CD4-positive, alpha-beta T cell treated with Interleukin-4 for 4 hours (primary cell): ENCODE results near the gene MNAT1.

Source experiments
- DNase-seq: peaks from one replicate; pipeline ENCODE4 v3.0.0-alpha.2; 2020

Gene MNAT1

DNA sequence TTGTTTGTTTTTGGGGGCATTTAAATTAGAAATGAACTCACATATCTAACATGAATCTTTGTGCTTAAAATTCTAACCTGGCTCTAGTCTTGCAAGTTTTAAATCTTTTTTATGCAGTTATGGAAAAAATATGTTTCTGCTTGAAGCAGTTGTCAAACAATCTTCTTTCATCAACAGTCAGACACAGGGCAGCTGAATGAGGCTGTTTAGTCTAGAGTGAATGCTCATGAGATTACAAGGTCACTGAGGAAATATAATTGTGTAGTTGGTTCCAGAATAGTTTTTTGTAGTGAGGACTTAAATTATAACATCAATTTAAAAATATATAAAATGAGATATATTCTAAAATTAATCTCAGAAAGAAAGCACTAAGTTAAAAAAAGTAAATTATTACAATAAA lies 169.8 kb downstream of the MNAT1 start:
- DNase-seq = no peak

DNA sequence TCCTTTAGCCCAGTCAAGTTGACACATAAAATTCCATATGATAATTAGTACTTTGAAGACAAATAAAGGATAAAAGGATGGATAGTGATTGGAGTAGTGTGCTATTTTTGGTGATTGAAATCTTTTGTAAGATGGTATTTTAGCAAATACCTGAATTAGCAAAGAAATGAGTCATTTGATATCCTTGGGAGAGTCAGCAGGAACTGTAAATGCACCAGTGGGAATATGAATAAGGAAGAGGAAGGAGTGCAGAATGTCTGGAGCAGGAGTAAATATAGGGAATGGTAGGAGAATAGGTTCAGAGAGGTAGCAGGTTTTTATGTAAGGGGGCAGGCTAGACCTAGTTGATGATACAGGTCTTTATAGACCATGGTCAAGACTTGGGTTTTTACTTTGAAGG lies 171.4 kb downstream of the MNAT1 start:
- no peak for DNase-seq

DNA sequence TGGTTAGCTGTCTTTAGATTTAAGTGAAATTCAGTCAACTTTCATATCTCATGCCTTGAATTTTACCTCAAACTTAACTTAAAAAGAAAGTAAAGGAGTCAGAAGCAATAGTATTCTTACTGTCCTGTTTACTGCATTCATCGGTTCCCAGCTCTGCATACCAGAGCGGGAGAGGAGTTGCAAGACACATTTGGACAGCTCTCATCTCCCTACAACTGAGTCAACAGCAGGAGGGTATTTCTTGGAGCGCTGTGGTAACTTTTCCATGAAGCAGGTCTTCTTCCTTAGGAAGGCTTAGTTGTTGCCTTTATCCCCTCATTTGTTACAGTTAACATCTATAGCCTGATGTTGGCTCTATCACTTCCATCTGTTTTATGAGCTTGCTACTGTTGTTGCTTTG lies 181.2 kb downstream of the MNAT1 start:
- no peak for DNase-seq

DNA sequence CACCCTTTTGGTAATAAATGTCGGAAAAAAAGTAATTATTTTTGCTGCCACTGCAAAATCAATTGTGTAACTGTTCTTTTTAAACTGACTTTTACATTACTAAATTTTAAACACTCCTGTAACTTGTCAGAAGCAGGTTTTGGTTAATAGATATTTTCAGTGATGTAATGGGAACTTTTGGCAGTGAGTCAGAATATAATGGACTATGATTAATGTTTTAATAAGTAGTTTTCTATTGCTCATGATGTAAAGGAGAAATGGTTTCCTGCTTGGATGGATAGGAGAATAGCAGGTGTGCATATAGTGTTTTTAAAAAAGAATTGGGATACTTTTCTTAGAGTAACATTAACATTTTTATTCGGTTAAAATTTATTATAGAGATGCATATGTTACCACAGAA lies 187.5 kb downstream of the MNAT1 start:
- no peak for DNase-seq

DNA sequence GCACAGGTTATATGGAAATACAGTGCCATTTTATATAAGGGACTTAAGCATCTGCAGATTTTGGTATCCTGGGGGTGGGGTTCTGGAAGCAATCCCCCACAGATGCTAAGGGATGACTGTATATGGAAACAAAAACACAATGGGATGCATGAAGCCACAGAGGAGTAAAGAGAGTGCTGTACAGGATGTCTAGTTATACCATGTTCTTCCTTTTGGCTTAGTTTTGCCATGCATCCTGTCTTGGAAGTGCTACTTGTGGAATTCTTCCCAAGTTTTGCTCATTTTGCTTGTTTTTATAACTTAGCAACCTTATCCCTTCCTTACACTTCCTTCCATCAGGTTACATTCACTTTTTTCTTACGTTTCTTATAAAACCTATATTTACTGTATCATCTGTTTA lies 190.7 kb downstream of the MNAT1 start:
- no peak for DNase-seq

DNA sequence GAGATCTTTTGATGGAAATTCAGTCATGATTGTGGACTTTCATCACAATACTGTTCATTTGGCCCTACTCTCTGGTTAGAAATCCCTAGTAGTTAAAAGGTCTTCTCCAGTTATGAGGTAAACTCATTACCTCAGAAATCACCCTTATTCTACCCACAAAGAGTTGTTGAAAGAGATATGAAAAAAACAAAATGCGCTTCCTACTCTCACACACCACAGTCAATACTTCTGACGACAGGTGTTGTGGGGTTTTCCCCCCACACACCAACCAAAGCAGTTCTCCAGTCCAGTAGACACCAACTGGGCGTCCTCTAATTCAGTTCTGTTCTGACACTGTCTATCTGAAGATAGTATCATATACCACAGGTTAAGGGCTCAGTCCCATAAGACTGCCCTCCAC lies 191.4 kb downstream of the MNAT1 start:
- DNase-seq = no peak

DNA sequence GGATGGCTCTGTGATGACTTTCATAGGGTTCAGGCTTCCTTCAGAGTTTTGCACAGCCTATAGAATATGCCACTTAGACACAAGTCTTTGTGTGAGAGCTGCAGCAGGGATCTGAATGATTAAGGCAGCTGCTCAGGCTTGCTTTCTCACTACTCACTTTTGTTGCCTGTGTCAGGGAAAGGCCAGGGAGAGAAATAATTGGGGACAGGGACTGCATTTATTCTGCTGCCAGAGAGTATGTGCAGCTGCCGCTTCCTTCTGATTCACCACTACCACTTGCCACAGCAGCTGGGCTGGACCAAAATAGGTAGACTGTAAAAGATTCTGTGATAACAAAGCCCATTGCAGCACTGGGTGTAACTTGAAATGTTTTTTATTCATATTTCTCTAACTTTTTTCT lies 196.7 kb downstream of the MNAT1 start:
- no peak for DNase-seq

DNA sequence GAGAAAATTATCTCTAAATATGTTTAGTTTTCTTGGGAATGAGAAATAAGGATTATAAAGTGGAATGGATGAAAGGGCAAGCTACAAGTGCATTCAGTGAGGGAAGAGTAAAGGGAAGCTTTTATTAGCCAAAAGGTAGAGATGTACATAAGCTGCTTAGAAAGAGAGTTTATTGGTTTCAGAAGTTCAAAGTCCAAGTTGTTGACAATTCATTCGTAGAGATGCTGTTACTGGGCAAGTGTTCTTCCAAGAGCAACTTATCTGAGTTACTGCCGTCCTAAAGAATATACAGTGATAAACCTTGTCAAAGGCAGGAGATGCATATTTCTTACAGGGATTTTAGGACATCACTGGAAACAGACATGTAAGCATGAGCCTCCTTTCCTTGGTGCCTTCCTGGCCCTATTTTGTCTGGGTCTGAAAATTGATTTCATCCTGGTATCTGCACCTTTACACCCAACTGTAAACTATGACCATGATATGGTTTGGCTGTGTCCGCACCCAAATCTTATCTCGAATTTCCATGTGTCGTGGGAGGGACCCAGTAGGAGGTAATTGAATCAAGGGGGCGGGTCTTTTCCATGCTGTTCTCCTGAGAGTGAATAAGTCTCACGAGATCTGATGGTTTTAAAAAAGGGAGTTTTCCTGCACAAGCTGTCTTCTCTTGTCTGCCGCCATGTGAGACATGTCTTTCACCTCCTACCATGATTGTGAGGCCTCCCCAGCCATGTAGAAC lies 199.5 kb downstream of the MNAT1 start:
- no peak for DNase-seq

DNA sequence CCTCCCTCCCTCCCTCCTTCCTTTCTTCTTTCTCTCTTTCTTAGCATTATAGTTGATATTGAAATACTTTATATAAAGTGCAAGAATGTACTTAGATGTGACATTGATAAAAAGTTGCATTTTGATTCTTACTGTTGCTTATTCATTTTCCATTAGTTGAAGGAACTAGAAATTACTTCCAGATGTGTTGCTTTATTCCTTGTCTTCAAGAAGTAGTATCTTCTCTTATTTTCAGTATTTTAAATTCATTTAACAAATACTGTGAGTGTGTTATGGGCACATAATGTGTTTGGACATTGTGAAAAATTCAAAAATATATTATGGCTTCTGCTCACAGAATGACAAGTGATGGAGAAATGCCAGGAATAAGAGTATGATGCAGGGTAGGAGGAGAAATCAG lies 200.8 kb downstream of the MNAT1 start:
- no peak for DNase-seq

DNA sequence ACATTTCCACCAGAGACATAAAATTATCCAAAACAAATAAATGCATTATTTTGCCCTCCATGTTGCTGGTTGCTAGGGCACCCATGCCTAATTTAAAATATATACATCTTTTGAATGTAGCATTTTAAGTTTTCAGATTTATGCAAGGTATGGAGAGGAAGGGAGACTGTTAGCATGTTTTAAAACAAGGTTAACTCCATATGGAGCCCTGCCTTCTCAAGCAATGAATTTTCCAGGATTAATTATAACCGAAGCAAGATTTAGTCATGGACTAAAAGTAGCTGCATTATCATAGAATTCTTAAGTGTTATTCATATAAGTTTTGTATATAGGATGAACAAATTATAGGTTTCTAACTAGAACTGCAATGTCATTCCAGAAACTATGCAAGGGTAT lies 209.1 kb downstream of the MNAT1 start:
- DNase-seq = no peak

DNA sequence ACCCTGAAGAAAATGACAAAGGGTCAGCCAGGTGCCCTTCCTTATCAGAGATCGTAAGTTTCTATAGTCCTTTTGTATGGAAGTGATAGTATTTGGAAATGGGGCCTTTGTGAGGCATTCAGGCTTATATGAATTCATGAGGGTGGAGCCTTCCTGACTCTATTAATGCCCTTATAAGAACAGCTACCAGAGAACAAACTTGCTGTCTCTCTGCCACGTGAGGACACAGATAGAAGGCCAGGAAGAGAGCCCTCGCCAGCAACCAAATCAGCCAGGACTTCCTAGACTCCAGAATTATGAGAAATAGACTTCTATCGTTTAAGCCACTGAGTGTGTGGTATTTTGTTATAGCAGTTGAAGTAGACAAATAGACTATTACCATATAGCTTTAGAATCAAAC lies 209.6 kb downstream of the MNAT1 start:
- no peak for DNase-seq

DNA sequence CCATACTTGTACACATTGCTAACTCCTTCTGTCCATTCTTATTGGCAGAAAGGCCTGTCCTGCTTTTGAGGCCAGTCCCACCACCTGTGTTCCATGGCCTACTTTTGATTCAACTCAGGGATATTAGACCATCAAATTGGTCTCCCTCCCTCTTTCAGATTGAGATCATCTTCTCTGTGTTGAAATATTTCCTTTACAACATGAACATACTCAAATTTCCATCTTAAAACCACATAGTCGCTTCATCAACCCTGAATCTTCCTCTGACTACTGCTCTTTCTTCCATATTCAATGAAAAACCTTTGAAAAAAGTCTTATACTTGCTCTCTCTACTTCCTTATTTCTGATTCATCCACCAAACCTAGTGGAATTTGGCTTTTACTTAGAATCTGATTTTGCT lies 211.4 kb downstream of the MNAT1 start:
- no peak for DNase-seq

DNA sequence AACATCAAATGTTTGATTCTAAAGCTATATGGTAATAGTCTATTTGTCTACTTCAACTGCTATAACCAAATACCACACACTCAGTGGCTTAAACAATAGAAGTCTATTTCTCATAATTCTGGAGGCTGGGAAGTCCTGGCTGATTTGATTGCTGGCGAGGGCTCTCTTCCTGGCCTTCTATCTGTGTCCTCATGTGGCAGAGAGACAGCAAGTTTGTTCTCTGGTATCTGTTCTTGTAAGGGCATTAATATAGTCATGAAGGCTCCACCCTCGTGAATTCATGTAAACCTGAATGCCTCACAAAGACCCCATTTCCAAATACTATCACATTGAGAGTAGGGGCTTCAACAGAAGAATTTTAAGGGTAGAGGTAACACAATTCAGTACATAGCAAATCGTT lies 212.2 kb downstream of the MNAT1 start:
- DNase-seq = no peak

DNA sequence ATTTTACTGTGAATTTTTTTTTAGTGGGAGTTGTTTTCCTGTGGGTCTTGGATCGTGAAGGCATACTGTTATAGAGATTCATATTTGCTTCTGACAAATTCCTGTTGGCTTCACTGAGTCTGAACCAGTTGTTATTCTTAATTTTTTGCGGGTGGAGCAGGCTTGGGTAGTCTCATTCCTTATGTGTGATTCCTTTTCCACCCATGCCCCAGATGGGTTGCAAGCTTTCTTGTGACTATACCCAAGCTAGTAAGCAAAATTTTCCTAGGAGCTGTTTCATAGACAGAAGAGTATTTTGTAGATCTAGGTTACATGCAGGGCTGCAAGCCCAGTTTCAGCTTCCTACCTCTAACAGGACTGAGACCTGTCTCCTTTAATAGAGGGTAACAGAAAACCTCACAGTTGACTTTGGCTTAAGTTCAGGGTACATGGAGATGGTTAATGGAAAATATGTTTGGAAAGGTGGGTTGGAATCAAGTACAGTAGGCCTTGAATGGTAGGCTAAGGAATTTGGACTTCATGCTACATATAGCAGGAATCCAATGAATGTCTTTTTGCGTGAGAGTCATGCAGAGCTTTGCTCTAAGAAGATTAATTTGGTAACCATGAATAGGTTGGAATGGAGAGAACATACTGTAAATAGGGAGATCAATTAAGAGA lies 217.3 kb downstream of the MNAT1 start:
- DNase-seq = no peak

DNA sequence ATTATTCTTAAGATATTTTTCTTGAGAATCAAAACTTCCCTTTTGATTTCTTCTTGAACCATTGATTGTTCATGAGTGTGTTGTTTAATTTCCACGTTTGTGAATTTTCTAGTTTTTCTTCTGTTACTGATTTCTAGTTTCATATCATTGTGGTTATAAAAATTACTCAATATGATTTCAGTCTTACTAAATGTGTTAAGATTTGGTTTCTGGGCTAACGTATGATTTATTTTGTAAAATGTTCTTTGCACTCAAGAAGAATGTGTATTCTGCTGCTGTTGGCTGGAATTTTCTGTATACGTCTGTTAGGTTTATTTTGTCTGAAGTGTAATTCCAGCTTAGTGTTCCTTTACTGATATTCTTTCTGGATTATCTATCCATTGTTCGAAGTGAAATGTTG lies 221.6 kb downstream of the MNAT1 start:
- no peak for DNase-seq

DNA sequence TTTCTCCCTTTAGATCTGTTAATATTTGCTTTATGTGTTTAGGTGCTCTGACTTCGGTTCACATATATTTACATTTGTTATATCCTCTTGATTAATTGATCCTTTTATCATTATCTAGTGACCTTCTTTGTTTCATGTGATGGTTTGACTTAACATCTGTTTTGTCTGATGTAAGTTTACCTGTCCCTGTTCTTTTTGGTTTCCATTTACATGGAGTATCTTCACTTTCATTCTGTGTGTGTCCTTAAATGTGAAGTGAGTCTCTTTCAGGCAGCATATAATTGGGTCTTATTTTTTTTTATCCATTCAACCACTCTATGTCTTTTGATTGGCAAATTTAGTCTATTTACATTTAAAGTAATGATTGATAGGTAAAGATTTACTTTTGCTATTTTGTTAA lies 222.1 kb downstream of the MNAT1 start:
- DNase-seq = no peak

DNA sequence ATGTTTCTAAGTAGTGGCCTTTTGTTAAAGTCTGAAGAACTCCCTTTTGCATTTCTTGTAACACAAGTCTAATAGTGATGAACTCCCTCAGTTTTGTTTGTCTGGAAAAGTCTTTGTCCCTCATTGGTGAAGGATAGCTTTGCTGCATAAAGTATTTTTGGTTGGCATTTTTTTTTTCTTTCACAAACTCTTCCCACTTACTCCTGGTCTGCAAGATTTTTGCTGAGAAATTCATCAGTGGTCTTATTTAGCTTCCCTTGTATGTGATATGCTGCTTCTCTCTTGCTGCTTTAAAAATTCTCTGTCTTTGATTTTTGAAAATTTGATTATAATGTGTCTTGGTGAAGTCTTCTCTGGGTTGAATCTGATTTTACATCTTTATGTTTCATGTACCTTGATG lies 223.6 kb downstream of the MNAT1 start:
- DNase-seq = no peak

DNA sequence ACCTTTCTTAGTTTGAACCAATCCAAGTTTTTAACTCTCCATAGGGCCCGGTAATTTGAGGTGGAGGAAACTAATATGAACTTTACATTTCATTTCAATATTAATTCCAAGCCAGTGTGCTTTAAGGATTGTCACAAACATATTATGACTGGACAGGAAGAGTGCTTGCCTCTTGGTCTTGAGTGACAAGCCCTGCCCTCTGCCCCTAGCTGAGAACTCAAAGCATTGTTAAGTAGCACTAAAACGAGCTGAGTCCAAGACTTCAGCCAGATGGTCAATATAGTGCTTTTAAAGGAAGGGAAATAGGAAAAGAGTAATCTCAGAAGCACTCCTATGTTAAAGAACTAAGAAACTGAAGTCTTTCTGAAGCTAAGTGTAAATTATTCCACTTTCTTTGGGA lies 229.2 kb downstream of the MNAT1 start:
- no peak for DNase-seq

DNA sequence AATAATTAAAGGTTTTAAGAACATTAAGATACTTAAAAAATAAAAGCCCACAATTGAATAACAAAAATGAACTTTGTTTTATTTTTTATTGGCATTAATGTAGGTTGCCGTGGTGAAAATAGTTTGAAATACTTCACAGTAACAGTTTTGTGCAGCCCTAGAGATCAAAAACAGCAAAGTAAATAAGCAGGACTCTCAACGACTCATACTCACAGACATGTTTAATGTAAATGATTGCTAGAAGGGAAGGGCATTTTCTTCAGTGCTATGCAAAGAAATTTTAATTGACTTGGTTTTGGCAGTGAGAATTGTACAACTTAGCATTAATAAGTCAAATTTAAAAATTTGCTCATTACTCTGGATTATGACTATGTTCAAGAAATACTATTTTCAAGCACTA lies 230.3 kb downstream of the MNAT1 start:
- DNase-seq = no peak

DNA sequence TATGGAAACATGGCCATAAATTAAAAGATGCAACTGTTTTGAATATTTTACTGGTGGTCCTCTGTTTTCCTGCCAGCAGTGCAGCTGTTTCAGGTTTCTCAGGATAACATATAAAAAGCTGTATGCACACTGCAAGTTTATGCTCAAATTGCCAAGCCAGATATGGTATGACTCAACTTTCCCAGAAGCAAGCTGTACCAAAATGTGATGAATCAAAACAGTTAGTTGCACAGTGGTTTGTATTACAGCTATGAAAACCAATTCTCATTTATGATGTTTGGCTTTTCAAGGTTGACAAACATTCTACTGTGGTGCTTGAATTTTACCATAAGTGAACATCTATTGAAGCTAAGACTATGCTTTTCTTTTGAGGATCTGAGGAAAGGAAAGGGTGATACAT lies 230.8 kb downstream of the MNAT1 start:
- DNase-seq = no peak

DNA sequence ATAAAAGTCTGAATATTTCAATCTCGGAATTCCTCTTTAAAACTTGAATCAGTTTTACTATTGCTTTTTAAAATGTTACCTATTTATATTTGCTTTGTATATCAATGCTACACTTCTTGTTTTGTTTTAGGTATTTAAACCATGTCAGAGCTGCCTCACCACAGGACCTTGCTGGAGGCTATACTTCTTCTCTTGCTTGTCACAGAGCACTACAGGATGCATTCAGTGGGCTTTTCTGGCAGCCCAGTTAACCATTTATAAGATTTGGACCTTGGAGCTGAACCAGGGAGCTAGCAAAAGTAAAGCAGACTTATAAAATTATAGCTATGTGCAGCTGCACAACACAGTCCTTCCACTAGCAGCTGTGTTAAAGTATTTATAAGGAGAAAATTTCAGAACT lies 233.5 kb downstream of the MNAT1 start:
- no peak for DNase-seq

DNA sequence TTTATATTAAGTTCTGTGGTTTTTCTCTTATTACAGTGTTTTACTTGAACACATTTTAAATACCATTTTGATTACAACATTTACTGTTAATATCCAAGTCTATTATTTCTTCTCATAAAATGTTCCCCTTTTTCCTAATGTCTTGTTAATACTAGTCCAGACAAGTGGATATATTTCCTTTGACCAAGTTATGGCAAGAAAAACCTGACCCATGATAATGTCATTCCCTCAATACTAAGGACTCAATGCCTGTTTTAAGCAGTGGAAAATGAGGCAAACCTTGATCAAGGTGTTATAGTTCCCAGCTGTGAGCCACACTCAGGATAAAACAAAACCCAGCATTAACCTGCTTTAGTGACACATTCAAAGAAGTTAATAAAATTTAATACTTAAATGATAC lies 234.1 kb downstream of the MNAT1 start:
- DNase-seq = no peak

DNA sequence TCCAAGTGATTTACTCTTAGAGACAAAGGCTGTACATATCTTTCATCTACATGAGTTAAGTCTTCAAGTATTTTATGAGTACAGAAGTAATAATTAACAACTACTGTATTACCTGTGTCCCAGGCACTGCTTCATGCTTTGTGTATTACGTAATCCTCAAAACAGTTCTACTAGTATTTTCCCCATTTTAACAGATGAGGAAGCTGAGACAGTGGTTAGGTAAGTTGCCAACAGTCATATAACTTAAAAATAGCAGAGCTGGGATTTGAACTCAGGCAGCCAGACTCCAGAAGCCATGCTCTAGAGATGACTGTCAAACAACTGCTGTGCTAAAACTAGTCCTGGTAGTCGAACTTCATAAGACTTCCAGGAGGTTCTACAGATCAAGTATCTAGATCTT lies 235.6 kb downstream of the MNAT1 start:
- no peak for DNase-seq

DNA sequence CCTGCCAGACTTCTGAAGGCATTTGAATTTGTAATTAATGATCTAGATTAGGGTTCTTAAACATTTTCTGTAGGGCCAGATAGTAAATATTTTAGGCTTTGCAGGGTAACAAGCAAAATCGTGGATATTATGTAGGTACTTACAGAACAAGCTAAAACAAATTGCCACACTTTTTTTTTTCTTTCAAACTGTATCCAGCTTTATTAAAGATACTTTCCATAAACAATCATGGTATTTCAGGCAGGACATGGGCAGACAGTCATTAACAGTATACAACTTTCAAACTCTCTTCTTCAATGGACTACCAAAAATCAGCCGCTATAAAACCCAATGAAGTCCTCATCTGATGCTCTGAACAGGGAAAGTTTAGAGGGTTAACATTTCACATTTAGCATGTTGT lies 236.7 kb downstream of the MNAT1 start:
- DNase-seq = no peak

DNA sequence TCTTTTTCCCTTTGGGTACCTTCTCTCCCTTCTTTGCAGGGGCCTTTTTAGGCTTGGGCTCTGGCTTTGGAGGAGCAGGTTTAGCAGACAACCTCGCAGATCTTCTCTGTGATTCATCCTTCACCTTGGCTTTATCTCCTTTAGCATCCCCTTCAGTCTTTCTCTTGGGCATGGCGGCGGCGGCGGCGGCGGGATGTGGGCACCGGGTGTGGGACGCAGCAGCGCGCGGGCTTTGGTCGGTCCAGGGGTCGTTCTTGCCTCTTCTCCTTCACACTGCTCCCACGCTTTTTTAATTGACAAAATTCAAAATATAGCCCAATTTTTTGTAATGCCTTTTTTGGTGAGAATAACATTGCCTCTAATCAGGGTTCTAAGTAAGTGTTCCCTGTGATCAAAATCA lies 237.7 kb downstream of the MNAT1 start:
- no peak for DNase-seq
